Glutamatergic neuron (in vitro differentiated cells): Measurements from ENCODE around the gene RAD52. TPM values are rescaled to one million over a fixed set of nuclear protein-coding genes. Genes with fewer than 3 reads are reported as not detected.
A peak's percentile ranks its signal among the peaks of the same experiment; 100 is the strongest.

Experiments
- DNase-seq: peaks from one replicate; pipeline ENCODE4 v3.0.0; 2022
- H3K27ac Mint-ChIP-seq: one replicate; pipeline ENCODE4 v1.8.0; 2020; ENCODE audit warnings: mild to moderate bottlenecking, mixed read lengths, inconsistent platforms; ENCODE audit not compliant: unreplicated experiment
- H3K27me3 Mint-ChIP-seq: one replicate; pipeline ENCODE4 v1.8.0; 2020; ENCODE audit warnings: mild to moderate bottlenecking, moderate library complexity, mixed read lengths, inconsistent platforms; ENCODE audit not compliant: unreplicated experiment
- H3K36me3 Mint-ChIP-seq: one replicate; pipeline ENCODE4 v1.8.0; 2020; ENCODE audit warnings: mild to moderate bottlenecking, mixed read lengths, inconsistent platforms; ENCODE audit not compliant: unreplicated experiment
- H3K4me1 Mint-ChIP-seq: one replicate; pipeline ENCODE4 v1.8.0; 2020; ENCODE audit warnings: mild to moderate bottlenecking, low read depth, mixed read lengths, inconsistent platforms; ENCODE audit not compliant: unreplicated experiment
- H3K4me3 Mint-ChIP-seq: one replicate; pipeline ENCODE4 v1.8.0; 2020; ENCODE audit warnings: mild to moderate bottlenecking, mixed read lengths, inconsistent platforms; ENCODE audit not compliant: unreplicated experiment
- H3K9me3 Mint-ChIP-seq: one replicate; pipeline ENCODE4 v1.8.0; 2020; ENCODE audit warnings: mild to moderate bottlenecking, moderate library complexity, mixed read lengths, inconsistent platforms; ENCODE audit not compliant: unreplicated experiment
- CTCF ChIP-seq: fragments of 200-600 bp; sonication (generic); IDR thresholded peaks from one replicate; pipeline ENCODE4 v1.5.0; 2021; ENCODE audit not compliant: partially characterized antibody, unreplicated experiment
- total RNA-seq: library from RNA; stranded (reverse); fragmentation: NEBNext Ultra II Directional; extraction: Animal tissue kit (Norgen Biotek cat#: 25700); gene quantifications from one replicate; pipeline ENCODE4 v1.2.1, GENCODE V29; 2021; ENCODE audit not compliant: unreplicated experiment

The RAD52 gene
- total RNA-seq, 1 donor from 2014 or later: 16.5 TPM

- peaks cover 13% of the 10 kb centered on the region for H3K4me1 Mint-ChIP-seq
- peak overlapping the region; percentile 15 for H3K27ac Mint-ChIP-seq
- H3K36me3 Mint-ChIP-seq: peaks cover 8% of the 10 kb centered on the region
- H3K9me3 Mint-ChIP-seq: no peaks in the 10 kb centered on the region
- no peak overlapping the region for H3K4me3 Mint-ChIP-seq
- TF ChIP-seq CTCF: no peak
- DNase-seq: no peak
- H3K27me3 Mint-ChIP-seq: peaks cover 5% of the 10 kb centered on the region
Measured at GRCh38 chr12:907413-908185, 41.9 kb downstream of the RAD52 start.

GRCh38 chr12:906062-906585 lies 43.4 kb downstream of the RAD52 start:
- no peak for TF ChIP-seq CTCF
- Mint-ChIP-seq H3K9me3 (no peaks in the 10 kb centered on the region), H3K36me3 (peaks cover 13% of the 10 kb centered on the region), H3K4me1 (peaks cover 13% of the 10 kb centered on the region), H3K27ac (no peak overlapping the region), H3K27me3 (peaks cover 5% of the 10 kb centered on the region), H3K4me3 (no peak overlapping the region)
- DNase-seq: no peak

- peaks cover 5% of the 10 kb centered on the region for H3K27me3 Mint-ChIP-seq
- no peak for DNase-seq
- peaks cover 13% of the 10 kb centered on the region for H3K4me1 Mint-ChIP-seq
- H3K9me3 Mint-ChIP-seq: no peaks in the 10 kb centered on the region
- no peak overlapping the region for H3K4me3 Mint-ChIP-seq
- no peak for TF ChIP-seq CTCF
- peaks cover 13% of the 10 kb centered on the region for H3K36me3 Mint-ChIP-seq
- peak overlapping the region; percentile 19 for H3K27ac Mint-ChIP-seq
Measured at GRCh38 chr12:905261-906031, 44.0 kb downstream of the RAD52 start.

- Mint-ChIP-seq H3K27me3 (peaks cover 5% of the 10 kb centered on the region), H3K4me3 (no peak overlapping the region), H3K36me3 (peaks cover 13% of the 10 kb centered on the region), H3K9me3 (no peaks in the 10 kb centered on the region), H3K4me1 (peaks cover 13% of the 10 kb centered on the region), H3K27ac (no peak overlapping the region)
- no peak for TF ChIP-seq CTCF
- no peak for DNase-seq
Measured at GRCh38 chr12:904010-904414, 45.5 kb downstream of the RAD52 start.
